Gastroesophageal sphincter (tissue), 4 donors: ENCODE results near the gene CNTNAP4. TPM values are rescaled to one million over a fixed set of nuclear protein-coding genes. Genes with fewer than 3 reads are reported as not detected.

Experiments
- ATAC-seq: fragments of 150-250 bp; one replicate; pipeline ENCODE4 v1.9.1; 2016; ENCODE audit warnings: mild to moderate bottlenecking, moderate library complexity
- H3K27ac ChIP-seq, 4 donors: fragments of 200-600 bp; sonication (generic) in 3 of 4; 1 replicate in 3 of 4; 2 replicates in 1 of 4; pipeline ENCODE4 v1.5.1; 2016 to 2019
- H3K27me3 ChIP-seq: fragments of 200-600 bp; sonication (generic); one replicate; pipeline ENCODE4 v1.5.1; 2019
- H3K36me3 ChIP-seq, 2 donors: fragments of 200-600 bp; sonication (generic); one replicate each; pipeline ENCODE4 v1.5.1; 2019; ENCODE audit warnings: control low read depth in 1 of 2
- H3K4me1 ChIP-seq, 3 donors: fragments of 200-600 bp; sonication (generic); 1 replicate in 2 of 3; 2 replicates in 1 of 3; pipeline ENCODE4 v1.5.1; 2016 to 2019; ENCODE audit warnings: control low read depth in 2 of 3
- H3K4me3 ChIP-seq, 2 donors: fragments of 200-600 bp; sonication (generic); one replicate each; pipeline ENCODE4 v1.5.1; 2019; ENCODE audit warnings: mild to moderate bottlenecking in 1 of 2, moderate library complexity in 1 of 2
- H3K9me3 ChIP-seq, 3 donors: fragments of 200-600 bp; sonication (generic); one replicate each; pipeline ENCODE4 v1.5.1; 2017 to 2019; ENCODE audit warnings: control low read depth in 2 of 3
- CTCF ChIP-seq, 4 experiments: fragments of 200-600 bp in 2 of 4; fragments of 450-650 bp in 2 of 4; sonication (generic) in 1 of 4; IDR thresholded peaks; one replicate each; pipeline ENCODE4 v1.5.1; 2017 to 2019; ENCODE audit warnings: antibody characterized with exemption in 4 of 4, mild to moderate bottlenecking in 2 of 4, moderate library complexity in 2 of 4
- EP300 ChIP-seq: sonication (generic); formaldehyde crosslinking; IDR thresholded peaks from one replicate; pipeline ENCODE4 v1.6.1; 2017; ENCODE audit warnings: antibody characterized with exemption, mild to moderate bottlenecking
- POLR2A ChIP-seq, 2 donors: fragments of 450-650 bp; IDR thresholded peaks; one replicate each; pipeline ENCODE4 v1.6.1; 2017; ENCODE audit warnings: antibody characterized with exemption in 2 of 2, mild to moderate bottlenecking in 2 of 2, moderate library complexity in 1 of 2
- POLR2AphosphoS5 ChIP-seq: sonication (generic); formaldehyde crosslinking; IDR thresholded peaks from one replicate; pipeline ENCODE4 v1.6.1; 2017; ENCODE audit warnings: antibody characterized with exemption
- WGBS, 2 donors: methylation state at CpG; one replicate each; pipeline ENCODE4 v1.1.5; 2018; ENCODE audit warnings: low coverage in 1 of 2; 5-methylcytosine and 5-hydroxymethylcytosine counted together
- total RNA-seq, 4 donors: library from RNA; depleted of rRNA; stranded (reverse); fragments of >200 nt; gene quantifications; one replicate each; pipeline ENCODE4 v1.1.0, GENCODE V29; 2016

The CNTNAP4 gene
- total RNA-seq, 4 donors from 2014 or later: 0.13 to 0.94 (median 0.46) TPM

GRCh38 chr16:76376988-76377387, 99.8 kb downstream of the CNTNAP4 start:
- Histone ChIP-seq H3K4me1 (no peaks in the 10 kb centered on the region), H3K27ac (no peak overlapping the region), H3K27me3 (no peaks in the 10 kb centered on the region), H3K9me3 (no peaks in the 10 kb centered on the region), H3K4me3 (no peak overlapping the region), H3K36me3 (no peaks in the 10 kb centered on the region)
- WGBS, 2 donors: 85 to 90% methylated on average over 2 of the region's 2 CpGs
- ATAC-seq: no peak
- TF ChIP-seq EP300: no peak
- TF ChIP-seq CTCF (IDR thresholded peaks at IDR 0.05): no peak
- no peak for TF ChIP-seq POLR2A (IDR thresholded peaks at IDR 0.05)
- no peak for TF ChIP-seq POLR2AphosphoS5

GRCh38 chr16:76378020-76378419, 100.8 kb downstream of the CNTNAP4 start:
- TF ChIP-seq EP300: no peak
- TF ChIP-seq CTCF (IDR thresholded peaks at IDR 0.05): no peak
- no peak for TF ChIP-seq POLR2A (IDR thresholded peaks at IDR 0.05)
- no peak for TF ChIP-seq POLR2AphosphoS5
- WGBS, 2 donors: 78 to 82% methylated on average over 3 of the region's 3 CpGs
- no peaks in the 10 kb centered on the region for H3K36me3 ChIP-seq
- ATAC-seq: no peak
- no peaks in the 10 kb centered on the region for H3K27me3 ChIP-seq
- no peaks in the 10 kb centered on the region for H3K4me1 ChIP-seq
- no peaks in the 10 kb centered on the region for H3K9me3 ChIP-seq
- H3K4me3 ChIP-seq: no peak overlapping the region
- H3K27ac ChIP-seq: no peak overlapping the region

- Histone ChIP-seq H3K27me3 (no peaks in the 10 kb centered on the region), H3K4me1 (no peaks in the 10 kb centered on the region), H3K4me3 (no peak overlapping the region), H3K27ac (no peak overlapping the region), H3K9me3 (no peaks in the 10 kb centered on the region), H3K36me3 (no peaks in the 10 kb centered on the region)
- 10% methylated on average over 1 of the region's 1 CpG; no CpG with 5 or more reads in 1 of the 2 donors for WGBS, 2 donors
- TF ChIP-seq EP300 (no peak), CTCF (IDR thresholded peaks at IDR 0.05) (no peak)
- ATAC-seq: no peak
Observed at GRCh38 chr16:76381096-76381495, 103.9 kb downstream of the CNTNAP4 start.

- no peaks in the 10 kb centered on the region for H3K36me3 ChIP-seq
- 68 to 80% methylated on average over 7 of the region's 7 CpGs for WGBS, 2 donors
- ATAC-seq: no peak
- TF ChIP-seq EP300: no peak
- no peak for TF ChIP-seq POLR2AphosphoS5
- TF ChIP-seq POLR2A (IDR thresholded peaks at IDR 0.05): no peak
- no peak for TF ChIP-seq CTCF (IDR thresholded peaks at IDR 0.05)
- no peak overlapping the region for H3K4me3 ChIP-seq
- H3K9me3 ChIP-seq: no peaks in the 10 kb centered on the region
- H3K4me1 ChIP-seq: no peaks in the 10 kb centered on the region
- no peaks in the 10 kb centered on the region for H3K27me3 ChIP-seq
- no peak overlapping the region for H3K27ac ChIP-seq
Observed at GRCh38 chr16:76385601-76386230, 108.5 kb downstream of the CNTNAP4 start.

- peak; percentile 72 for ATAC-seq
- Histone ChIP-seq H3K9me3 (no peaks in the 10 kb centered on the region), H3K36me3 (no peaks in the 10 kb centered on the region), H3K4me3 (no peak overlapping the region), H3K27me3 (no peaks in the 10 kb centered on the region), H3K27ac (no peak overlapping the region), H3K4me1 (no peaks in the 10 kb centered on the region)
- TF ChIP-seq CTCF (IDR thresholded peaks at IDR 0.05): no peak
- TF ChIP-seq POLR2A (IDR thresholded peaks at IDR 0.05): no peak
- no peak for TF ChIP-seq POLR2AphosphoS5
- TF ChIP-seq EP300: no peak
Observed at GRCh38 chr16:76386784-76387183, 109.6 kb downstream of the CNTNAP4 start.
